BLaER1 (cell line): ENCODE data around the gene RPL6.
"Not testable (repeated sequence)": the region's sequence is repeated elsewhere in the genome, so short reads cannot be mapped to it uniquely, and the experiment has no call there.

ENCODE experiments used
- H3K27ac ChIP-seq: shearing (Covaris generic); formaldehyde crosslinking; 2 replicates; pipeline ENCODE4 v1.8.1; 2022
- H3K27me3 ChIP-seq: shearing (Covaris generic); formaldehyde crosslinking; 2 replicates; pipeline ENCODE4 v1.8.1; 2022
- H3K36me3 ChIP-seq: shearing (Covaris generic); formaldehyde crosslinking; 2 replicates; pipeline ENCODE4 v1.8.1; 2022
- H3K4me1 ChIP-seq: shearing (Covaris generic); formaldehyde crosslinking; 2 replicates; pipeline ENCODE4 v1.8.1; 2022
- H3K4me2 ChIP-seq: shearing (Covaris generic); formaldehyde crosslinking; 2 replicates; pipeline ENCODE4 v1.8.1; 2022
- H3K4me3 ChIP-seq: shearing (Covaris generic); formaldehyde crosslinking; 2 replicates; pipeline ENCODE4 v1.8.1; 2022
- H3K9ac ChIP-seq: shearing (Covaris generic); formaldehyde crosslinking; 2 replicates; pipeline ENCODE4 v1.8.1; 2022
- H3K9me3 ChIP-seq: shearing (Covaris generic); formaldehyde crosslinking; 2 replicates; pipeline ENCODE4 v1.8.1; 2022
- H4K20me1 ChIP-seq: shearing (Covaris generic); formaldehyde crosslinking; 2 replicates; pipeline ENCODE4 v1.8.1; 2022
- Cebpa-rat ChIP-seq: shearing (Covaris generic); IDR thresholded peaks from 2 replicates; pipeline ENCODE4 v1.8.1; 2022

RPL6 gene

GRCh38 chr12:112420740-112421139, 11.3 kb upstream of the RPL6 start:
- no peak overlapping the region for H3K27ac ChIP-seq
- H3K4me1 ChIP-seq, result peaks cover 44% of the 10 kb centered on the region
- H4K20me1 ChIP-seq, result peaks cover 63% of the 10 kb centered on the region
- TF ChIP-seq Cebpa-rat, result no peak
- H3K27me3 ChIP-seq, result no peaks in the 10 kb centered on the region
- H3K9ac ChIP-seq, result peak overlapping the region; percentile 92; the same call in 1 of the 2 replicates
- H3K9me3 ChIP-seq, result no peaks in the 10 kb centered on the region
- peak overlapping the region; percentile 75 for H3K4me2 ChIP-seq
- H3K36me3 ChIP-seq, result peaks cover 14% of the 10 kb centered on the region
- no peak overlapping the region for H3K4me3 ChIP-seq

DNA sequence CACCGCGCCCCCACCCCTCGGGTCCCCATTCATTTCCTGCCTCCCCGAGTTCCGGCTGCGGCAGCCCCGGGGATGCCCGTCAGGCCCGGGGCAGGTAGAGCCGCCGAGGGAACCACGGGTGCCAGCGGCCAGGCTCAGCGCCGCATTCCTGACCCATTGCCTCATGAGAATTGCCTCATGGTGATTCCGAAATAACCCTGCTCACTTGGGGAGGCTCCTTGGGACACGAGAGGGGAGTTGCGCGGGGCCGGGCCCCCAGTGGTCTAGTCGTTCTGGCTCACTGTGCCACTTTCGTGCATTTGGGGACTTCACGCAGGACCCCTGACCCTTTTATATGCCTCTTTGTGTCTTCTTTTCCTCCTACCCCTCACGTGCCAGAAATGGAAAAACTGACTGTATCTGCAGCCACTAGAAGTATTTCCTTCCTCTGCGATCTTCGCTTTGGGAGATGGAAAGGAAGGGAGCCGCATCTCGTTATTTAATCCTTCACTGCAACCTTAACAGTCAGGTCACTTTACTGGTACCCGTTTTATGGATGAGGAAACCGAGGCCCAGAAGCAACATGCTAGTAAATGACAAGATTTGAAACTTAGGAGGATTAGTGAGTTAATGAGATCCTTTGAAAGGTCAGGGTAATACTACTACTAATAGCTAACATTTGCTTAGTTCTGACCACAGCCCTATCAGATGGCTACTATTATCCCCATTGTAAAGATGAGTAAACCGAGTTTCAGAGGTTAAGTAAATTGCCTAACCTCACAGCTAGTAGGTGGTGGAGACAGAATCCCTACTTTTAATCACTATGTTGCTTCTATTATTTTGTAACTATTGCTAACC, 10.1 kb upstream of the RPL6 start:
- H3K4me2 ChIP-seq, result peak overlapping the region; percentile 75
- H3K9me3 ChIP-seq, result no peaks in the 10 kb centered on the region
- H3K27ac ChIP-seq, result peak overlapping the region; percentile 94
- no peaks in the 10 kb centered on the region for H3K27me3 ChIP-seq
- H3K9ac ChIP-seq, result peak overlapping the region; percentile 92
- TF ChIP-seq Cebpa-rat, result no peak
- H3K4me3 ChIP-seq, result peak overlapping the region; percentile 86
- peaks cover 11% of the 10 kb centered on the region for H3K36me3 ChIP-seq
- H3K4me1 ChIP-seq, result peaks cover 44% of the 10 kb centered on the region
- peaks cover 51% of the 10 kb centered on the region for H4K20me1 ChIP-seq

DNA sequence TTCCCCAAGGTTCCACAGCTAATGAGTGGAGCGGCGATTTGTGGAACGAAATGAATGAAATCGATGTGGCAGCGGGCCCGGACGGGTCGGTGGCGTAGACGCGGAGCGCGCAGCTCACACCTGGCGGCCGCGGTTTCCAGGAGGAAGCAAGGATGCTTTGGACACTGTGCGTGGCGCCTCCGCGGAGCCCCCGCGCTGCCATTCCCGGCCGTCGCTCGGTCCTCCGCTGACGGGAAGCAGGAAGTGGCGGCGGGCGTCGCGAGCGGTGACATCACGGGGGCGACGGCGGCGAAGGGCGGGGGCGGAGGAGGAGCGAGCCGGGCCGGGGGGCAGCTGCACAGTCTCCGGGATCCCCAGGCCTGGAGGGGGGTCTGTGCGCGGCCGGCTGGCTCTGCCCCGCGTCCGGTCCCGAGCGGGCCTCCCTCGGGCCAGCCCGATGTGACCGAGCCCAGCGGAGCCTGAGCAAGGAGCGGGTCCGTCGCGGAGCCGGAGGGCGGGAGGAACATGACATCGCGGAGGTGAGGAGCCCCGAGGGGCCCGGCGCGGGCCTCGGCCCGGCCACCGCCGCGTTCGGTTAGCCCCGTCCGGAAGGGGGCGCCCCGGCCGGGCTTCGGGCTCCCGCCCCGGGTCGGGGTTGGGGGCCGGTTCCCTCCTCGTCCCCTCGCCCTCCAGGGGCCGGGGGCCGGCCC, 9.3 kb upstream of the RPL6 start, which contains the start of gene PTPN11:
TSS of gene PTPN11 (plus strand) at position 340 of the 689 bp plus-strand sequence. CDS start at position 505, 165 bp downstream.
- no peak for TF ChIP-seq Cebpa-rat
- peak within 1 kb of the TSS; percentile 94 for H3K4me2 ChIP-seq
- peak within 1 kb of the TSS; percentile 92 for H3K9ac ChIP-seq
- H3K9me3 ChIP-seq, result no peaks in the 10 kb centered on the region
- H3K4me3 ChIP-seq, result peak within 1 kb of the TSS; percentile 86
- peaks cover 37% of the 10 kb centered on the region for H3K4me1 ChIP-seq
- peaks cover 6% of the 10 kb centered on the region; the same call in 1 of the 2 replicates for H3K36me3 ChIP-seq
- peaks cover 43% of the 10 kb centered on the region for H4K20me1 ChIP-seq
- H3K27ac ChIP-seq, result peak within 1 kb of the TSS; percentile 94
- H3K27me3 ChIP-seq, result no peaks in the 10 kb centered on the region

- no peak for TF ChIP-seq Cebpa-rat
- H3K36me3 ChIP-seq, result peaks cover 5% of the 10 kb centered on the region; the same call in 1 of the 2 replicates
- H4K20me1 ChIP-seq, result peaks cover 38% of the 10 kb centered on the region
- H3K9ac ChIP-seq, result peak overlapping the region; percentile 92
- H3K4me2 ChIP-seq, result peak overlapping the region; percentile 94
- peak overlapping the region; percentile 94 for H3K27ac ChIP-seq
- no peaks in the 10 kb centered on the region for H3K27me3 ChIP-seq
- H3K4me3 ChIP-seq, result peak overlapping the region; percentile 86
- peaks cover 35% of the 10 kb centered on the region for H3K4me1 ChIP-seq
- H3K9me3 ChIP-seq, result no peaks in the 10 kb centered on the region
Measured at GRCh38 chr12:112418273-112418607, 8.8 kb upstream of the RPL6 start.

- not testable (repeated sequence) for H3K36me3 ChIP-seq, H3K9ac ChIP-seq, H3K4me2 ChIP-seq, H3K9me3 ChIP-seq, H3K4me3 ChIP-seq, H3K27ac ChIP-seq, H3K27me3 ChIP-seq
- Histone ChIP-seq H4K20me1 (peaks cover 10% of the 10 kb centered on the region), H3K4me1 (peaks cover 21% of the 10 kb centered on the region)
Measured at GRCh38 chr12:112415457-112415856, 6.1 kb upstream of the RPL6 start.

- H3K4me2 ChIP-seq, result no peak overlapping the region
- no peaks in the 10 kb centered on the region for H3K27me3 ChIP-seq
- no peak overlapping the region for H3K4me3 ChIP-seq
- no peak for TF ChIP-seq Cebpa-rat
- no peaks in the 10 kb centered on the region for H4K20me1 ChIP-seq
- H3K9me3 ChIP-seq, result no peaks in the 10 kb centered on the region
- peaks cover 12% of the 10 kb centered on the region for H3K4me1 ChIP-seq
- no peaks in the 10 kb centered on the region for H3K36me3 ChIP-seq
- no peak overlapping the region for H3K9ac ChIP-seq
- H3K27ac ChIP-seq, result no peak overlapping the region
Measured at GRCh38 chr12:112413855-112414625, 4.6 kb upstream of the RPL6 start.

DNA sequence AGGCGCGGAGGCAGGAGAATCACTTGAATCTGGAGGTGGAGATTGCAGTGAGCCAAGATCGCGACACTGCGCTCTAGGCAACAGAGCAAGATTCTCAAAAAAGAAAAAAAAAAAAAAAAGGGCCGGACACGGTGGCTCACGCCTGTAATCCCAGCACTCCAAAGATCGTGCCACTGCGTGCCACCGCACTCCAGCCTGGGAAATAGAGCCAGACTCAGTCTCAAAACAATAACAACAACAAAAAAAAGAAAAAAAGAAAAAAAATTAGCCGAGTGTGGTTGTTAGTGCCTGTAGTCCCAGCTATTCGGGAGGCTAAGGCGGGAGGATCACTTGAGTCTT, 470 bp upstream of the RPL6 start:
- Histone ChIP-seq H3K4me1 (peaks cover 22% of the 10 kb centered on the region), H3K27me3 (no peaks in the 10 kb centered on the region), H3K36me3 (peaks cover 35% of the 10 kb centered on the region), H3K9ac (no peak overlapping the region), H3K4me2 (no peak overlapping the region), H4K20me1 (peaks cover 37% of the 10 kb centered on the region), H3K27ac (no peak overlapping the region), H3K9me3 (no peaks in the 10 kb centered on the region), H3K4me3 (no peak overlapping the region)
- no peak for TF ChIP-seq Cebpa-rat

DNA sequence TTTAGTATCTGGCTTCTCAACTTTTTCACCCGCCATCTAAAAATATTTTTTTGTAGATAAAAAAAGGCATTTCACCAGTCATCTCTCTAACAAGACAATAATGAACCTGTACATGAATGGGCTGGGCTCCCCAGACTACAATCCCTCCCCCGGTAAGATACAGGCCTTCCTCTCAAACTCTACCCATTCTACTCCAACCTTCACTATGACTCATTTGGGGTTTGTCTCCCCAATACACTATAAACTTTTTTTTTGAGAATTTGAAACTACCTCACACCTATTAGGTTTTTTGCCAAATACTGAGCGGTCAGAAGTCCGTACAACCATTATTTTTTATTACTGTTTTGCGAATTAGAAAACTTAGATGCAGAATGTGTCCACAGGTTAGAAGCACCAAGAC, 784 bp downstream of the RPL6 start:
- Histone ChIP-seq H3K36me3 (peaks cover 48% of the 10 kb centered on the region), H3K27ac (peak overlapping the region; percentile 97), H3K4me1 (peaks cover 22% of the 10 kb centered on the region), H3K4me2 (peak overlapping the region; percentile 73), H3K4me3 (peak overlapping the region; percentile 80), H3K9ac (peak overlapping the region; percentile 97), H3K9me3 (no peaks in the 10 kb centered on the region), H4K20me1 (peaks cover 49% of the 10 kb centered on the region), H3K27me3 (no peaks in the 10 kb centered on the region)
- TF ChIP-seq Cebpa-rat, result no peak

- H3K27me3 ChIP-seq, H3K27ac ChIP-seq, H3K9me3 ChIP-seq: not testable (repeated sequence)
- H3K4me3 ChIP-seq, result peak overlapping the region; percentile 80
- peak overlapping the region; percentile 73 for H3K4me2 ChIP-seq
- peaks cover 22% of the 10 kb centered on the region for H3K4me1 ChIP-seq
- H3K9ac ChIP-seq, result peak overlapping the region; percentile 97
- H3K36me3 ChIP-seq, result peaks cover 51% of the 10 kb centered on the region
- peaks cover 52% of the 10 kb centered on the region for H4K20me1 ChIP-seq
Measured at GRCh38 chr12:112407683-112408082, 1.7 kb downstream of the RPL6 start.
